Endothelial cell of umbilical vein (primary cell): ENCODE measurements around the gene RPL10A. TPM values are rescaled to one million over a fixed set of nuclear protein-coding genes. Genes with fewer than 3 reads are reported as not detected.

Experiments
- BruUV-seq: library from RNA; stranded (reverse); fragments of 400-500 nt; replicated peaks from 2 replicates; lab custom pipeline; 2021; lab: Mats Ljungman, UMichigan
- CTCF ChIA-PET: fragments of 300-600, 350-600 bp; sonication (Branson Sonifier 250); formaldehyde crosslinking; loops from one replicate; lab custom pipeline; 2021; ENCODE audit warnings: antibody characterized with exemption, inconsistent platforms; lab: Charles Lee
- POLR2A ChIA-PET: fragments of 300-600, 350-600 bp; sonication (Branson Sonifier 250); formaldehyde crosslinking; loops from one replicate; lab custom pipeline; 2021; ENCODE audit warnings: antibody characterized with exemption, inconsistent platforms; lab: Charles Lee
- DNase-seq: peaks from one replicate; pipeline ENCODE4 v3.0.0-alpha.2; 2011; ENCODE audit warnings: low read depth, low spot score
- FAIRE-seq: peaks from 2 replicates; lab custom pipeline; 2011; peaks lifted over from hg19 to GRCh38; lab: Jason Lieb, UNC
- H2AFZ ChIP-seq: 2 replicates; pipeline ENCODE4 v1.6.0; 2012; ENCODE audit warnings: low read depth, low read length, control low read depth, inconsistent platforms
- H3K27ac ChIP-seq: 2 replicates; pipeline ENCODE4 v1.5.1; 2011; ENCODE audit warnings: low read depth, mild to moderate bottlenecking, control low read depth, low read length, moderate library complexity; ENCODE audit not compliant: insufficient read depth
- H3K27me3 ChIP-seq, 2 experiments: 2 replicates each; pipeline versions ENCODE4 v1.6.0 to v1.6.1; 2011; ENCODE audit warnings: low read length in 2 of 2, mixed read lengths in 1 of 2; ENCODE audit not compliant: control insufficient read depth in 2 of 2, insufficient read depth in 2 of 2
- H3K36me3 ChIP-seq, 2 experiments: 2 replicates in 1 of 2; 3 replicates in 1 of 2; pipeline ENCODE4 v1.5.1; 2011; ENCODE audit warnings: low read length in 2 of 2, mild to moderate bottlenecking in 1 of 2, moderate library complexity in 1 of 2; ENCODE audit not compliant: control insufficient read depth in 2 of 2, insufficient read depth in 2 of 2; ENCODE audit errors: extremely low read depth in 1 of 2
- H3K4me1 ChIP-seq: 3 replicates; pipeline ENCODE4 v1.5.1; 2011; ENCODE audit warnings: mild to moderate bottlenecking, low read length; ENCODE audit not compliant: control insufficient read depth, insufficient read depth; ENCODE audit errors: extremely low read depth
- H3K4me2 ChIP-seq: 2 replicates; pipeline ENCODE4 v1.6.1; 2011; ENCODE audit warnings: low read length, control low read depth, mixed read lengths; ENCODE audit not compliant: insufficient read depth
- H3K4me3 ChIP-seq, 3 experiments: fragments of 200-600 bp in 1 of 3; sonication (generic), shearing (Covaris generic) in 1 of 3; replicated peaks in 1 of 3; 2 replicates each; pipeline ENCODE4 v1.5.1; 2011 to 2016; ENCODE audit warnings: control low read depth in 3 of 3, low read length in 3 of 3, mild to moderate bottlenecking in 2 of 3, inconsistent platforms in 1 of 3, low read depth in 1 of 3, moderate library complexity in 1 of 3; ENCODE audit not compliant: insufficient read depth in 1 of 3
- H3K79me2 ChIP-seq: 2 replicates; pipeline ENCODE4 v1.6.0; 2012; ENCODE audit warnings: low read length, inconsistent platforms; ENCODE audit not compliant: control insufficient read depth, insufficient read depth
- H3K9ac ChIP-seq: replicated peaks from 2 replicates; pipeline ENCODE3; 2011; ENCODE audit warnings: low read length, control low read depth; ENCODE audit not compliant: insufficient read depth; ENCODE audit errors: extremely low read depth
- H3K9me1 ChIP-seq: replicated peaks from 3 replicates; pipeline ENCODE4 v1.6.0; 2011; ENCODE audit warnings: mild to moderate bottlenecking, low read length; ENCODE audit not compliant: control insufficient read depth, insufficient read depth; ENCODE audit errors: extremely low read depth
- H3K9me3 ChIP-seq: replicated peaks from 2 replicates; pipeline ENCODE4 v1.5.1; 2012; ENCODE audit warnings: low read length, inconsistent platforms; ENCODE audit not compliant: control insufficient read depth, insufficient read depth
- H4K20me1 ChIP-seq: replicated peaks from 2 replicates; pipeline ENCODE3; 2011; ENCODE audit warnings: mild to moderate bottlenecking, low read length; ENCODE audit not compliant: control insufficient read depth, insufficient read depth; ENCODE audit errors: extremely low read depth
- EZH2 ChIP-seq: IDR thresholded peaks from 2 replicates; pipeline ENCODE4 v1.6.1; 2012; ENCODE audit warnings: borderline replicate concordance, low read depth, mild to moderate bottlenecking, moderate library complexity, low read length, inconsistent platforms; ENCODE audit not compliant: severe bottlenecking
- FOS ChIP-seq: IDR thresholded peaks from 2 replicates; pipeline ENCODE4 v1.6.1; 2011; ENCODE audit warnings: mild to moderate bottlenecking, low read length, moderate library complexity, borderline replicate concordance; ENCODE audit not compliant: insufficient read depth
- GATA2 ChIP-seq: IDR thresholded peaks from 2 replicates; pipeline ENCODE4 v1.7.0; 2011; ENCODE audit warnings: low read depth, mild to moderate bottlenecking, moderate library complexity, mixed read lengths, low read length; ENCODE audit not compliant: insufficient read length, insufficient read depth
- JUN ChIP-seq: IDR thresholded peaks from 2 replicates; pipeline ENCODE4 v1.6.1; 2011; ENCODE audit warnings: borderline replicate concordance, low read depth; ENCODE audit not compliant: insufficient read length, insufficient read depth
- MAX ChIP-seq: IDR thresholded peaks from 2 replicates; pipeline ENCODE4 v1.6.1; 2011; ENCODE audit not compliant: insufficient read depth, insufficient read length
- MYC ChIP-seq: IDR thresholded peaks from one replicate; pipeline ENCODE4 v1.6.1; 2011; ENCODE audit warnings: mild to moderate bottlenecking, low read depth, low read length
- POLR2A ChIP-seq: IDR thresholded peaks from 2 replicates; pipeline ENCODE4 v1.6.1; 2012; ENCODE audit warnings: low read depth, mild to moderate bottlenecking, control low read depth, low read length
- POLR2AphosphoS5 ChIP-seq: IDR thresholded peaks from 2 replicates; pipeline ENCODE4 v1.6.1; 2012; ENCODE audit warnings: low read depth, mild to moderate bottlenecking, control low read depth, low read length, moderate library complexity; ENCODE audit not compliant: insufficient read depth
- dilution Hi-C: fragments of 300-500 bp; cut with MboI; formaldehyde crosslinking; loops from one replicate; pipeline ENCODE4 v1.15.0; 2019; ENCODE audit warnings: low sequenced_read_pairs; ENCODE audit not compliant: extremely low pct_ligation_motif_present
- intact Hi-C: fragments of 100-400 bp; cut with micrococcal nuclease; formaldehyde crosslinking; loops from one replicate; pipeline ENCODE4 v1.10.0; 2022
- polyA plus RNA-seq, 4 experiments: library from polyadenylated mRNA; depleted of rRNA in 3 of 4; stranded (reverse) in 3 of 4; unstranded in 1 of 4; fragments of >200 nt; gene quantifications; 2 replicates each; pipeline versions ENCODE4 v1.2.1 to v1.2.3, GENCODE V29; 2011 to 2012; ENCODE audit warnings: missing spikeins in 1 of 4
- total RNA-seq: library from RNA; stranded (reverse); gene quantifications from 2 replicates; pipeline ENCODE4 v1.2.3, GENCODE V29; 2021
- TF ChIP-seq, protein P1 (sequence below), 2 donors: IDR thresholded peaks; 1 replicate in 1 of 2; 2 replicates in 1 of 2; pipeline ENCODE4 v1.5.1; 2011; ENCODE audit warnings: low read length in 2 of 2, mild to moderate bottlenecking in 2 of 2, moderate library complexity in 2 of 2, control low read depth in 1 of 2, inconsistent platforms in 1 of 2, low read depth in 1 of 2; ENCODE audit not compliant: insufficient read depth in 1 of 2; ENCODE audit errors: extremely low read depth in 1 of 2

The RPL10A gene
- total and polyA plus RNA-seq, 2 donors (not counting 3 experiments of a cell fraction or from before 2014, with no cell fraction given), result 1,339 to 1,956 TPM

- dilution Hi-C loops (no loop called here), intact Hi-C loops (no loop called here)
- FAIRE-seq (no peak), DNase-seq (no peak)
- H3K79me2 ChIP-seq, result peaks cover 32% of the 10 kb centered on the region
- H3K4me2 ChIP-seq, result no peak overlapping the region
- peaks cover 21% of the 10 kb centered on the region for H3K4me1 ChIP-seq
- no peak overlapping the region for H3K27ac ChIP-seq
- POLR2A ChIA-PET, result interaction anchor here (0.6 to 1.0 kb wide), 6 partner anchors 8 to 440 kb away, joined by 3 to 5 read pairs (median 4); no protein-coding TSS in a partner anchor
- no peaks in the 10 kb centered on the region for H3K9me1 ChIP-seq
- H4K20me1 ChIP-seq, result peaks cover 12% of the 10 kb centered on the region
- no peak overlapping the region for H3K9ac ChIP-seq
- no peak overlapping the region for H2AFZ ChIP-seq
- H3K36me3 ChIP-seq, result peaks cover 7 to 13% of the 10 kb centered on the region in 2 experiments
- no peak for TF ChIP-seq GATA2
- H3K4me3 ChIP-seq, result no peak overlapping the region
- H3K9me3 ChIP-seq, result no peaks in the 10 kb centered on the region
- BruUV-seq, result no TSS peak
- no peaks in the 10 kb centered on the region for H3K27me3 ChIP-seq
- CTCF ChIA-PET, result interaction anchor here (0.7 kb wide), 1 partner anchor 17 kb away, joined by 3 read pairs; no protein-coding TSS in a partner anchor
Observed at GRCh38 chr6:35473075-35473849, 5.1 kb downstream of the RPL10A start.

GRCh38 chr6:35473850-35474130 is 5.6 kb downstream of the RPL10A start:
- peaks cover 27% of the 10 kb centered on the region for H3K79me2 ChIP-seq
- POLR2A ChIA-PET, result interaction anchor here (0.6 to 0.9 kb wide), 3 partner anchors 9 to 441 kb away, joined by 3 read pairs; no protein-coding TSS in a partner anchor
- no peaks in the 10 kb centered on the region for H3K9me3 ChIP-seq
- peaks cover 21% of the 10 kb centered on the region for H3K4me1 ChIP-seq
- H3K9ac ChIP-seq, result no peak overlapping the region
- H3K27ac ChIP-seq, result no peak overlapping the region
- BruUV-seq, result no TSS peak
- no peak for TF ChIP-seq GATA2
- TF ChIP-seq, protein P1, sequence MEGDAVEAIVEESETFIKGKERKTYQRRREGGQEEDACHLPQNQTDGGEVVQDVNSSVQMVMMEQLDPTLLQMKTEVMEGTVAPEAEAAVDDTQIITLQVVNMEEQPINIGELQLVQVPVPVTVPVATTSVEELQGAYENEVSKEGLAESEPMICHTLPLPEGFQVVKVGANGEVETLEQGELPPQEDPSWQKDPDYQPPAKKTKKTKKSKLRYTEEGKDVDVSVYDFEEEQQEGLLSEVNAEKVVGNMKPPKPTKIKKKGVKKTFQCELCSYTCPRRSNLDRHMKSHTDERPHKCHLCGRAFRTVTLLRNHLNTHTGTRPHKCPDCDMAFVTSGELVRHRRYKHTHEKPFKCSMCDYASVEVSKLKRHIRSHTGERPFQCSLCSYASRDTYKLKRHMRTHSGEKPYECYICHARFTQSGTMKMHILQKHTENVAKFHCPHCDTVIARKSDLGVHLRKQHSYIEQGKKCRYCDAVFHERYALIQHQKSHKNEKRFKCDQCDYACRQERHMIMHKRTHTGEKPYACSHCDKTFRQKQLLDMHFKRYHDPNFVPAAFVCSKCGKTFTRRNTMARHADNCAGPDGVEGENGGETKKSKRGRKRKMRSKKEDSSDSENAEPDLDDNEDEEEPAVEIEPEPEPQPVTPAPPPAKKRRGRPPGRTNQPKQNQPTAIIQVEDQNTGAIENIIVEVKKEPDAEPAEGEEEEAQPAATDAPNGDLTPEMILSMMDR (IDR thresholded peaks at IDR 0.05; ENCODE audit: extremely low read depth in 1 of 2, insufficient read depth in 1 of 2, low read depth in 1 of 2, low read length in 2 of 2), result no peak
- TF ChIP-seq POLR2AphosphoS5, result no peak
- no peak for TF ChIP-seq JUN
- TF ChIP-seq MYC, result no peak
- no peak for TF ChIP-seq FOS
- no peak for TF ChIP-seq MAX
- TF ChIP-seq EZH2, result no peak
- TF ChIP-seq POLR2A, result no peak
- peaks cover 12% of the 10 kb centered on the region for H4K20me1 ChIP-seq
- CTCF ChIA-PET, result no interaction called here
- H2AFZ ChIP-seq, result no peak overlapping the region
- no peak overlapping the region for H3K4me3 ChIP-seq
- dilution Hi-C loops, result no loop called here
- DNase-seq (no peak), FAIRE-seq (no peak)
- no peak overlapping the region for H3K4me2 ChIP-seq
- H3K27me3 ChIP-seq, result no peaks in the 10 kb centered on the region
- peaks cover 7 to 13% of the 10 kb centered on the region in 2 experiments for H3K36me3 ChIP-seq
- intact Hi-C loops, result no loop called here
- no peaks in the 10 kb centered on the region for H3K9me1 ChIP-seq
